ENCODE measurements around the gene RAPGEF6.
A peak's percentile ranks its signal among the peaks of the same experiment; 100 is the strongest.
"Not testable (repeated sequence)": the region's sequence is repeated elsewhere in the genome, so short reads cannot be mapped to it uniquely, and the experiment has no call there.

Gene RAPGEF6

DNA sequence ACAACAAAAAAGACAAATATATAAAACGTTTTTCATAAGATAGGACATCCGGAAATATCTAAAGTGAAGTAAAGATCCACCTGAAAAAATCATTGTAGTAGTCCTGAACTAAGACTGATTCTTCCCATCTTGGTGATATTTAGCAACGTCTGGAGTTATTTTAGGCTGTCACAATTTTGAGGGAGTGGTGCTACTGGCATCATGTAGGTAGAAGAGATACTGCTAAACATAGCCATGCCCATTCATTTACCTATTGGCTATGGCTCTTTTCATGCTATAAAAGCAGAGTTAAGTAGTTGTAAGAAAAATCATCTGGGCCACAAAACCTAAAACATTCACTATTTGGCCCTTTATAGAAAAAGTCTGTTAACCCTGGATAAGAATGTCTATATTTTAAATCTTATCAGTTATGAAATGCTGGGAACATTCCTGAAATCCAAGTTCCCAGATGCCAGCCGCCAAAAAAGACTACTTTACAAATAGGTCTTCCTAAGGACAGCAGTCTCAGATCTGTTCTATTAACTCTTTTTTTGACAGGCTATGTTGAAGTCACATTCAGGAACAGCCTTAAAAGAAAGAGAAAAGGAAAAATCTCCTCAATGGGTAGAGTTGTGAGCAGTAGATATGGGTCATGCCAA lies 27.0 kb downstream of the RAPGEF6 start:
- no peak for DNase-seq (ENCODE audit: low read depth)

DNA sequence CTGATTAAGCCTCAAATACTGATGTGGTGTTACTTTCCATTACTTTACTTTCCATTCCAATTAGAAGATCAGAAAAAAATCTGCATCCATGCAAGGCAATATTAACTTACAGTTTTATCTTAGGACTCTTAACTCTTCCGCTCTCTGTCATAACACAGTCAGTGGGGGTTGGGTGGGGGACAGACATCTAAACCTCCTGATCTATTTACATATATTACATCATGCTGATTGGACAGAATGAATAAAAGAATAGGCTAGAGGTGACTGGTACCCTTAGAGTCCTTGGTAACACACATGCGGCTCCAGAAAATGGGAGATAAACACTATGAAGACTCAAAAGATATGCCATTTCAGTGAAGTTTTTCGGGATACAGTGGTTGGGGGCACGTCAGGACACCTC lies 27.6 kb downstream of the RAPGEF6 start:
- no peak for DNase-seq (ENCODE audit: low read depth)

DNA sequence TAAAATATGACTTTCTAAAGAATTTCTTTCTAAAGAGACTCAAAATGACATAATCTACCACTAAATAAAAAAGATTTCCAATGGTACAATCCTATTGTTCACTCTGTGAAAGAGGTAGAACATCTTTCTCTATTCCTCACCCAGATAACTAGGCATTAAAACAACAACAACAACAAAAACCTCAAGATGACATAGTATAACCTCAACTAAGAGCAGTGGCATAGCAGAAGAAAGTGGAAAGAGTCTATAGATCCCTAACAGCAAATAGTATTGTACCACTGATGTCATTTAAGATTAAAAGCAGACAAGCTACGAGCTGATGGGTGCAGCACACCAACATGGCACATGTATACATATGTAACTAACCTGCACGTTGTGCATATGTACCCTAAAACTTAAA lies 29.9 kb downstream of the RAPGEF6 start:
- DNase-seq (ENCODE audit: low read depth) = no peak

DNA sequence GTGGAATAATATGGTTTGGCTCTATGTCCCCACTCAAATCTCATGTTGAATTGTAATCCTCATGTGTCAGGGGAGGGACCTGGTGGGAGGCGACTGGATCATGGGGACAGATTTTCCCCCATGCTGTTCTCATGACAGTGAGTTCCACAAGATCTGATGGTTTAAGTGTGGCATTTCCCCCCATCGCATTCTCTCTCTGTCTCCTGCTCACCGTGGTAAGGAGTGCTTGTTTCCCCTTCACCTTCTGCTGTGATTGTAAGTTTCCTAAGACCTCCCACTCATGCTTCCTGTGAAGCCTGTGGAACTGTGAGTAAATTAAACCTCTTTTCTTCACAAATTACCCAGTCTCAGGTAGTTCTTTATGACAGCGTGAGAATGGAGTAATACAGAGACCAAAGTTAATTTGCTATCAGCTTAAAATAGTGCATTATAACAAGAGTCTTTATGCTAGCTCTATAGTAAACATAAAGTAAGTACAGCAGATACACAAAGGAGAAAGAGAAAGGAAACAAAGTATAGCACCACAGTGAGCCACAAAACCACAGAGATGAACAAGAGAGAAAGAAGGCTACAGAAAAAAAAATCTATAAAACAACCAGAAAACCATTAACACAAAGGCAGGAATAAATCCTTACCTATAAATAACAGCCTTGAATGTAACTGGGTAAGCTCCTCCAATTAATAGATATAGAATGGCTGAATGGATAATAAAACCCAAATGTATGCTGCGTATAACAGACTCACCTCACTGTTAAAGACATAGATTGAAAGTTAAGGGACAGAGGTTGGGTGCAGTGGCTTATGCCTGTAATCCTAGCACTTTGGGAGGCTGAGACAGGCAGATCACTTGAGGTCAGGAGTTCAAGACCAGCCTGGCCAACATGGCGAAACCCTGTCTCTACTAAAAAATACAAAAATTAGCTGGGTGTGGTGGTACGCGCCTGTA lies 39.7 kb downstream of the RAPGEF6 start:
- DNase-seq (ENCODE audit: low read depth) = no peak

DNA sequence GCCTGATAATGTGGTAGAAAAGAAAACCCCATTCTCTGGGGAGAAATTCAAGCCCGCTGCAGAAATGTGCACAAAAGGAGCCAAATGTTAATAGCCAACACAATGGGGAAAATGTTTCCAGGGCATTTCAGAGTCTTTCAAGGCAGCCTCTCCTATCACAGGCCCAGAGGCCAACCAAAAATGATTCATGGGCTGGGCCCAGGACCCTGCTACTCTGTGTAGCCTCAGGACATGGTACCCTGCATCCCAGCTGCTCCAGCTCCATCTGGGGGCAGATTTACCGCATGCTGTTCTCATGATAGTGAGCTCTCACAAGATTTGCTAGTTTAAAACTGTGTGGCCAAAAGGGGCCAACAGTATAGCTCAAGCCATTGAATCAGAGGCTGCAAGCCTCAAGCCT lies 41.1 kb downstream of the RAPGEF6 start:
- no peak for DNase-seq (ENCODE audit: low read depth)

DNA sequence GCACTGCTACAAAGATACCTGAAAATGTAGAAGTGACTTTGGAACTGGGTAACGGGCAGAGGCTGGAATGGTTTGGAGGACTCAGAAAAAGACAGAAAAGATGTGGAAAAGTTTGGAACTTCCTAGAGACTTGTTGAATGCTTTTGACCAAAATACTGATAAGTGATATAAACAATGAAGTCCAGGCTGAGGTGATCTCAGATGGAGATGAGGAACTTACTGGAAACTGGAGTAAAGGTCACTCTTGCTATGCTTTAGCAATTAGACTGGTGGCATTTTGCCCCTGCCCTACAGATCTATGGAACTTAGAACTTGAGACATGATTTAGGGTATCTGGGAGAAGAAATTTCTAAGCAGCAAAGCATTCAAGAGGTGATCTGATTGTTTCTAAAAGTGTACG lies 41.6 kb downstream of the RAPGEF6 start:
- not testable (repeated sequence) for DNase-seq (ENCODE audit: low read depth)

DNA sequence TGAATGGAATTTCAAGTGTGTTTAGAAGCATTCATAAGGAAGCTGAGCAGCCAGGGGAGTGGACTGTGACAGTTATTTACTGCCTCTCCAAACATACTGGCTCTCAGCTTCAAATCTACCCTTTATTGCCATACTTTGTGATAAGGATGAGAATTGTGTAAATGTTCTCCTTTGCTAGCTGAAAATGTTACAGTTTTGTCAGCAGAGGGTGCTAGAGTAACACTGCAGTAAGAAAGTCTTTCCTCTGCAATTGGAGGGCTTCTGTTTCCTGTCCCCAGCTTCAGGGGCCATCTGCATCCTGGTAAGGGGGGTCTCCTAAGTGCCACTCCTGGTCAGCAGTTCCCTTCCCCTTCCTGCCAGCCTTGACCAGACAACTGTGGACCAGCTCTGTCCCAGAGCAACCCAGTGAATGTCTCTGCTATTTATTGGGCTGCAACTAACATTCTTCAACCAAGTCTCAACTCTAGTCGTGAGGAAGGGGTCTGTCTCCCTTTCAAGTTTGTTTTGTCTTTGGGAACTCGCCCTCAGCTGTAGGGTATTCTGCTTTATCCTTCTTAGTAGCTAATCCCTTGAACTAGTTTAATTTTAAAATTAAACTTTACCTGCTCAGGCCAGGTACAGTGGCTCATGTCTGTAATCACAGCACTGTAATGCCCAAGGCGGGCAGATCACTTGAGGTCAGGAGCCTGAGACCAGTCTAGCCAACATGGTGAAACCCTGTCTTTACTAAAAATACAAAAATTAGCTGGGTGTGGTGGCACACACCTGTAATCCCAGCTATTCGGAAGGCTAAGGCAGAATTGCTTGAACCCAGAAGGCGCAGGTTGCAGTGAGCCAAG lies 45.3 kb downstream of the RAPGEF6 start:
- peak; percentile 27 for DNase-seq (ENCODE audit: low read depth)

DNA sequence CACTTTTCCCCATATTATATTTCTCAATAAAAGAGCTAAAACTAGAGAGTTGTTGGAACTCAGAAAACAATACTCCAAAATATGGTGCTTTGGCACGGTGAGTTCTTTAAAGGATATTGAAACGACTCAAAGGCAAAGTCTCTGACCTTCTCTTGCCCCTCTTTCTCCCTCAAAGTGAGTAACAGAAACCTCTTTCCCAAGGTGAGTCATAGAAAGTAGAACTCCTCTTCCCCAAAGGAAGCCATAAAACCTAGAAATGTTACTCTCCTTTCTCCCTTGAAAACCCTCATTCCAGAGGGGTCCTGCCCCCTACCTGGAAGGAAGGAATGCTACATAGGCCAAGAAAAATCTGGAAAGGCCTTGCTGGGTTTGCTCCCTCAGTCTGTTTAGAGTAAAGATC lies 47.5 kb downstream of the RAPGEF6 start:
- no peak for DNase-seq (ENCODE audit: low read depth)

DNA sequence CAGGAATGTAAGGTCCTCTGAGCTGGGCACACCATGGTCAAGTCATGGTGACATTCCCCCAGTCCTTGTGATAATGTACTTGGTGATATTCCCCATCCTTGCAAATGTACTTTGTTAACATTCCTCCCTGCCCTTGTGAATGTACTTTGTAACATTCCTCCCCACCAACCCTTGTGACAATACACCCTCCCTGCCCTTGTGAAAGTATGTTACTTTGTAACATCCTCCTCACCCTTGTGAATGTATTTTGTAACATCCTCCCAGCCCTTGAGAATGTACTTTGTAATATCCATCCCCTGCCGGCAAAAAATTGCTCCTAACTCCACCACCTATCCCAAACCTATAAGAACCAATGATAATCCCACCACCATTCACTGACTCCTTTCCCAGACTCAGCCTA lies 53.3 kb downstream of the RAPGEF6 start:
- no peak for DNase-seq (ENCODE audit: low read depth)

DNA sequence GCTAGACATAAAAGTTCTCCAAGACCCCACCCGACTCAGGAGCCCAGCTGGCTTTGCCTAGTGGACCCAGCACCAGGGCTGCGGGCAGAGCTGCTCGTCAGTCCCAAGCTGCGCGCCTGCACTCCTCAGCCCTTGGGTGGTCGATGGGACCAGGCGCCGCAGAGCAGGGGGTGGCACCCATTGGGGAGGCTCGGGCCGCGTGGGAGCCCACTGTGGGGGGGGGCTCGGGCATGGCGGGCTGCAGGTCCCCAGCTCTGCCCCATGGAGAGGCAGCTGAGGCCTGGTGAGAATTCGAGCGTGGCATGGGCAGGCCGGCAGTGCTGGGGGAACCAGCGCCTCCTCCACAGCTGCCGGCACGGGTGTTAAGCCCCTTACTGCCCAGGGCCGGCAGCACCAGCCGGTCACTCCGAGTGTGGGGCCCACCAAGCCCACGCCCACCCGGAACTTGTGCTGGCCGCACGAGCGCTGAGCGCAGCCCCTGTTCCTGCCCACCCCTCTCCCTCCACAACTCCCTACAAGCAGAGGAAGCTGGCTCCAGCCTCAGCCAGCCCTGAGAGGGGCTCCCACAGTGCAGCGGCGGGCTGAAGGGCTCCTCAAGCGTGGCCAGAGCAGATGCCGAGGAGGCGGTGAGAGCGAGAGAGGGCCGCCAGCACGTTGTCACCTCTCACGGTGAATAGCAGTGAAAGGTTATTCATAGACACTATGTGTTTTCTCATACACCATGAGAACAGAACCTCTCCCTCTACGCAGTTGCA lies 54.9 kb downstream of the RAPGEF6 start:
- no peak for DNase-seq (ENCODE audit: low read depth)

DNA sequence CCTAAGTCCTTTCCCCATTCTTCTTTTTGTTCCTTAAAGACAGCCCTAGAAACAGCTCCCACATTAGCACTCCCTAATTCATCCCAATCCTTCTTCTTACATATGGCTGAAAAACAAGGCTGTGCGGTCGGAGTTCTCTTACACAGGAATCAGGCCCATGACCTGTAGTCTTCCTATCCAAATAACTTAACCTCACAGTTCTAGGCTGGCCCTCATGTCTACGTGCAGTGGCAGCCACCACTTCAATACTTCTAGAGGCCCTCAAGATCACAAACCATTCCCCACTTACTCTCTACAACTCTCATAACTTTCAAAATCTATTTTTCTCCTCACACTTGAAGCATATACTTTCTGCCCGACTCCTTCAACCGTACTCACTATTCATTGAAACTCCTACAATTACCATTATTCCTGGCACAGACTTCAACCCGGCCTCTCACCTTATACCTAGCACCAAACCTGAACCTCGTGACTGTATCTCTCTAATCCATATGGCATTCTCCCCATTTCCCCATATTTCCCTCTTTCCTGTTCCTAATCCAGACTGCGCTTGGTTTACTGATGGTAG lies 59.3 kb downstream of the RAPGEF6 start:
- DNase-seq (ENCODE audit: low read depth) = no peak

DNA sequence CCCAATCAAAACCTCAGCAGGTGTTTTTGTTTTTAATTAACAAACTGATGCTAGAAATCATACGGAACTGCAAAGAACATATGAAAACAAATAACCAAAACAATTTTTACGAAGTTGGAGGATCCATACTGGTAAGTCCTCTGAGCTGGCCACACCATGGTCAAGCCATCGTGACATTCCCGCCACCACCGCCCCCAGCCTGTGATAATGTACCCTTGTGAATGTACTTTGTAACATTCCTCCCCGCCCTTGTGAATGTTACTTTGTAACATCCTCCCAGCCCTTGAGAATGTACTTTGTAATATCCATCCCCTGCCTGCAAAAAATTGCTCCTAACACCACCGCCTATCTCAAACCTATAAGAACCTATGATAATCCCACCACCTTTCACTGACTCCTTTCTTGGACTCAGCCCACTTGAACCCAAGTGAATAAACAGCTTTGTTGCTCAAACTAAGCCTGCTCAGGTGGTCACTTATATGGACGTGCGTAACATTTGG lies 63.3 kb downstream of the RAPGEF6 start:
- no peak for DNase-seq (ENCODE audit: low read depth)

DNA sequence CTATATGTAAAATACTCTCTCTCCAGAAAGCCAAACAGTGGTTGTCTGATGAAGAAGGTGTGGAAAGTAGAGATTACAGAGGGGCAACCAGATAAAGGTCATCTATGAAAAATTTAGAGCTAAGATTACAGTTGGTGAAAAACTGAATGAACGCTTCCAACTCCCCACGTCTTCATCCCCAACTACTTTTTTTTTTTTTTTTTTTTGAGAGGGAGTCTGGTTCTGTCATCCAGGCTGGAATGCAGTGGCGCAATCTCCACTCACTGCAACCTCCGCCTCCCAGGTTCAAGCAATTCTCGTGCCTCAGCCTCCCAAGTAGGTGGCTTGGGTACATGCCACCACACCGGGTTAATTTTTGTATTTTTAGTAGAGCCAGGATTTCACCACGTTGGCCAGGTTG lies 64.3 kb downstream of the RAPGEF6 start:
- DNase-seq (ENCODE audit: low read depth) = no peak

DNA sequence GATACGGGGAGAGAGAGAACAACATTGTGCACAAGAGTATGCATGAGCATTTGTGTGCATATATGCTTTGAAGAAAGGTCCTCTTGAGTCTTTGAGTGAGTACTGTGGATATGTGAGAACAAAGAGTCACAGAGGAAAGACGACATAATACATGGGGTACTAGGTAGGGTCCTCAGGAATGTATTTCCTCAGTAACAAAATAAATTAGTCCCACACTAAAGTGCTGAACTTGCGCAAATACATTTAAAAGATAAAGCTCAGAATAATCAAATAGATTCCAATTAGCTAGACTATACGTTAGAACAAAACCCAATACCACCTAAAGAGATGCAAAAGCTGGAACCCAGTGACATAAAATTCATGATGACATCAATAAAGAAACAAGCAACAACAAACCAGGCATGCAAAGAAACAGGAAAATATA lies 70.8 kb downstream of the RAPGEF6 start:
- DNase-seq (ENCODE audit: low read depth) = no peak

DNA sequence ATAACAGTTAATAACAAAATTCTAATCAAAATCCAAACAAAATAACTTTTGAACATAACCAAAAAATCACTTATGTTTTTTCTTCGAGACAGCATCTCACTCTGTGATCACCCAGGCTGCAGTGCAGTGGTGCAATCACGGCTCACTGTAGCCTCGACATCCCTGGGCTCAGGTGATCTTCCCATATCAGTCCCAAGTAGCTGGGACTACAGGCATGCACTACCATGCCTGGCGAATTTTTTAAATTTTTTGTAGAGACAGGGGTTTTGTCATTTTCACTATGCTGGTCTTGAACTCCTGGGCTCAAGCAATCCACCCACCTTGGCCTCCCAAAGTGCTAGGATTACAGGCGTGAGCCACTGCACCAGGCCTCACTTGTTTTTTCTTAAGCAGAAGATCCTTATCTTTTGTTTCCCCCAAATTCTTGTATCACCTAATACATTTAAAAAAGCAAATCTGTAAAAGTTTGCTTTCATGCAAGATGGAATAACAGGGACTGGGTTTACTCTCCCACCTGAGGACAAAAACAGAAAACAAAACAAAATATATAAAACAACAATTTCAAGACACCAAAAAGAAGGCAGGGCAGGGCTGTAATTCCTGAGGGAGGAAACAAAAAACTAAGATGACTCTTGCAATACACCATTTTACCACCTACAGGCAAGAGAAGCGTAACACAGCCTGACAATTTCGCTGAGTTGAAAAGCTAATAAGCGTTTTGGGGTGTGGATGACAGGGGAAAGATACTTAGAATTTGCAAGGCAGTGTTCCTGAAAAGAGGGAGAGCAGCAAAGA lies 71.4 kb downstream of the RAPGEF6 start:
- DNase-seq (ENCODE audit: low read depth) = no peak

DNA sequence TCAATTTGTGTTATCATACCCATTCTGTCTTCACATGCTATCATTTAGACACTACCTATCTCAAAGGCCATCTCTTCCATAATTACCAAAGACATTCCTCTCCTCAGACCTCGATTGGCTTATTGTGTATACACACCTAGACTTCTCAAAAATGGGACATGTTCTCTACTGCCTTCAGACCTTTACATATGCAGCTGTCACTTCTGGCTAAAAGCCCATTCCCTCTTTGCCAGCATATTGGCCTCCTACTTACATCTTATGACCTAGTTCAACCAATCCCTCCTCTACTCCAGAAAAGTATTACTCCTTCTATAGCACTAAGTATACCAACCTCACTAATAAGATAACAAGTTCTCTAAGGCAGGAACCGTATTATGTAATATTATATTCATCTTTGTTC lies 84.4 kb downstream of the RAPGEF6 start:
- no peak for DNase-seq (ENCODE audit: low read depth)

DNA sequence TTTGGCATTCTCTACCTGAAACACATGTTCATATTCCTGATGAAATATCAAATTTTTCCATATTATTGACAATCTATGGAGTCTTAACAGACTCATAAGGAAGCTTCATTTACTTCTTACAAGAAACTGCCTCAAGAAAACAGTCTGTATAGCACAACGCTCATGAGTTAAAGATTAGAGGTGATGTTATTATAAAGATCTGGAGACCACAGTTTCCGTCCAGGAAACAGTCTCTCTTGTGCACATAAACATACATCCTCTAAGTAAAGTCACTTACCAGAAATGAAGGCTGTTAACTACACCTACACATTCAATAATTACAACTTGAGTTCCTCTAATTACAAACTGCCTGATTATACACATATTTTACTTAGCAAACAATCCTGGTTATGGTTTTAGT lies 86.9 kb downstream of the RAPGEF6 start:
- DNase-seq (ENCODE audit: low read depth) = no peak

DNA sequence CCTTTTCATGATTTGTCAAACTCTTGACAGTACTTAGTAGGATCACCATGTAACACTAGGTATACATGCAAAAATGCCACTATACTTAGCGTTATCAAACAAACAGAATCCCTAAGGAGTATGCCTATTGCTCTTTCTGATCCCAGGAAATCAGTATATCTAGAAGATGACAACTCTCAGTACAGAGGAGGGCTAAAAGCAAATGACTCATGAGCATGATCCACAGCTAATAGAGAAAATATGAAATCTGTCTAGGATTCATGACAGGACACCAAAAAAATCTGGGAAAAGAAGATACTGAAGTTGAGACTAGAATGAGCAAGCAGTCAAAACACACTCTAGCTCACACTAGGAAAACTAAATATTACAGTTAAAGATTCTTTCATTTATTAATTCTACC lies 89.2 kb downstream of the RAPGEF6 start:
- no peak for DNase-seq (ENCODE audit: low read depth)

DNA sequence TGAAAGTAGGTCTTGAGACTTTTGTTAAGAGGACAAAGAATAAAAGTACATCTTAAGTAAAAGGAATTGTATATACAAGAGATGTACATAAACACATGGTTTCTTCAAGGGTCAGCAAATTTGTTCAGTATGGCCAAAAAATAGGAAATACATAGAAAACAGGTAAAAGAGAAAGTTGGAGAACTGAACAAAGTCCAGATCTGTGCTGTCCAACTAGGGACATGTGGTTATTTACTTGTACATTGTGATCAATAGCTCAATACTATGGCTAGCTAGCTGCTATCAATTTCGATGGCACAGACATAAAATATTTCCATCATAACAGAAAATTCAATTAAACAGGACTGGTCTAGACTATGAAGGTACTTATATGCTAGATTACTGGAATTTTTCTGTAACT lies 92.3 kb downstream of the RAPGEF6 start:
- DNase-seq (ENCODE audit: low read depth) = no peak

DNA sequence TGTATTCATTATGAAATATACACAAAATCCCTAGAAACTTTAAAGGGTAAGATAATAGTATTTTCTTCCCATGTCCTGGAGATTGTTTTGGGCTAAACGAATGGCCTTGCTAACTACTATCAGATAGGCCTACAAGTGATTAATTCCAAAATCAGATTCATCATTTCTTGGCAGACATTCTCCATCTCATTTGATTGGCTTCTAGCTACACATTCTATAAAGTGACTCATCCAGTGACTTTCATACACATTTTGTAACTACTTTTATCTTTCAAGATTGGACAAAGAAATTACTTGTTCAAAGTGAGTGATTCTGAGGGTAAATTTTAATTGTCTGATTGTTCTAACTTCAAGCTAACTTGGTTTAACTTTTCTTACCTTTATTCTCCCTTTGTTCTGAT lies 93.3 kb downstream of the RAPGEF6 start:
- DNase-seq (ENCODE audit: low read depth) = no peak

DNA sequence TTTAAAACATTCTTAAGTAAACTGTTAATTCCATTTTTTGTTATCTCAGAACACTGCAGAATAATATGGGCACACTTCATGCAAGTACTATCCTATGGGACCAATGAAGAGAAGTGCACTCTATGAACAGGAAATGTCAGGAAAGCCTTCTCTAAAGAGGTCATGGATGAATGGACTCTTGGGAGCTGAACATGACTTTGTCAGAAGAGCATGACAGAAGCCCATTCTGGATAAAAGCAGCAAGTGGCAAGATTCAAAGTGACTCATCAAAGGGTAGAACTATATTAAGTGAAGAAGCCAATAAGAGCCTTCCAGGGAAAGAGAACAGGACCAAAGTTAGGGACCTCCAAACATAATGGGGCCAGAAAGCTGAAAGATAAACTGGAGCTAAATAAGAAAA lies 94.0 kb downstream of the RAPGEF6 start:
- DNase-seq (ENCODE audit: low read depth) = no peak
